Measurements from ENCODE around the gene ANXA6.

DNA sequence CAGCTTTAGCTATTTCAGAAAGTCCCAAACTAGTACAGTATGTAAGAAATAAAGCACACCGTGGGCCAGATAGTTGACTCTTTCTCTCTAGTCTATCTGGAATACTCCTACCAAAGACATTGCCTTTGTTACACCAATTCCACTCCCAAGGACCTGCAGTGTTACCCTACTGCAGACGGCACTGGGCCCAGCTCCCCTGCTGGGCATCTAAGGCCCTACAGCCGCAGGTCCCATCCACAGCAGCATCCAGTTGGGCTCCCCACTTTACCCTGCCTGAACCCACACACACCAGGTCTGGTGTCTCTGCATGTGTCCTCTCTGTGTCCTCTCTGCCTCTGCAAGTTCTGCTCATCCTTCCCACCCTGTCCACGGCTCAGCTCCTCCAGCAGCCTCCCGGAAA, 99.3 kb downstream of the ANXA6 start:
- TF ChIP-seq ZNF274 (IDR thresholded peaks at IDR 0.05; ENCODE audit: low read depth, low read length): no peak
- no peak for TF ChIP-seq YY1 (IDR thresholded peaks at IDR 0.05; ENCODE audit: insufficient read depth, insufficient read length)
- no peak for TF ChIP-seq SUZ12 (IDR thresholded peaks at IDR 0.05; ENCODE audit: extremely low read depth, insufficient read depth, insufficient read length)

Measured in NT2/D1 (cell line).